Natural killer cell (primary cell): ENCODE data around the gene MFSD2A. TPM values are rescaled to one million over a fixed set of nuclear protein-coding genes. Genes with fewer than 3 reads are reported as not detected.
"Not testable (repeated sequence)": the region's sequence is repeated elsewhere in the genome, so short reads cannot be mapped to it uniquely, and the experiment has no call there.

Experiments used
- ATAC-seq, 3 donors: fragments of 150-1000 bp in 2 of 3; fragments of 200-7000 bp in 1 of 3; cut with Tn5 transposase; 1 replicate in 1 of 3; 2 replicates in 2 of 3; pipeline ENCODE4 v1.10.0; 2021; ENCODE audit warnings: mild to moderate bottlenecking in 2 of 3, moderate library complexity in 2 of 3
- DNase-seq, 2 donors: peaks; one replicate each; pipeline versions ENCODE4 v3.0.0 to v3.0.0-alpha.2; 2013 to 2021; ENCODE audit warnings: mixed read lengths in 1 of 2
- H3K27ac ChIP-seq: one replicate; pipeline ENCODE4 v1.5.1; 2013; ENCODE audit warnings: mild to moderate bottlenecking, low read length
- H3K27me3 ChIP-seq: one replicate; pipeline ENCODE4 v1.6.1; 2013; ENCODE audit warnings: low read length; ENCODE audit not compliant: control insufficient read depth, insufficient read depth
- H3K36me3 ChIP-seq: one replicate; pipeline ENCODE4 v1.6.1; 2013; ENCODE audit warnings: low read length; ENCODE audit not compliant: control insufficient read depth, insufficient read depth
- H3K4me1 ChIP-seq: one replicate; pipeline ENCODE4 v1.6.1; 2013; ENCODE audit warnings: low read length; ENCODE audit not compliant: control insufficient read depth, insufficient read depth
- H3K4me3 ChIP-seq: one replicate; pipeline ENCODE4 v1.5.1; 2013; ENCODE audit warnings: low read length
- H3K9me3 ChIP-seq: one replicate; pipeline ENCODE4 v1.6.1; 2013; ENCODE audit warnings: low read length; ENCODE audit not compliant: control insufficient read depth, insufficient read depth
- H3K27ac Mint-ChIP-seq, 2 donors: one replicate each; pipeline ENCODE4 v1.8.0; 2022; ENCODE audit warnings: mild to moderate bottlenecking in 2 of 2, mixed read lengths in 2 of 2, moderate library complexity in 1 of 2
- H3K27me3 Mint-ChIP-seq, 2 donors: one replicate each; pipeline ENCODE4 v1.8.0; 2022; ENCODE audit warnings: low read depth in 2 of 2, mixed read lengths in 2 of 2
- H3K36me3 Mint-ChIP-seq: one replicate; pipeline ENCODE4 v1.8.0; 2022; ENCODE audit warnings: mixed read lengths
- H3K4me1 Mint-ChIP-seq, 2 donors: one replicate each; pipeline ENCODE4 v1.8.0; 2022; ENCODE audit warnings: mixed read lengths in 2 of 2
- H3K4me3 Mint-ChIP-seq: one replicate; pipeline ENCODE4 v1.8.0; 2022; ENCODE audit warnings: mild to moderate bottlenecking, moderate library complexity, mixed read lengths
- H3K9me3 Mint-ChIP-seq, 2 donors: one replicate each; pipeline ENCODE4 v1.8.0; 2022; ENCODE audit warnings: mixed read lengths in 2 of 2
- WGBS: methylation state at CpG from one replicate; pipeline ENCODE4 v1.1.7; 2013; ENCODE audit warnings: missing lambda C conversion rate; ENCODE audit not compliant: insufficient coverage; 5-methylcytosine and 5-hydroxymethylcytosine counted together
- intact Hi-C: fragments of 100-400 bp; cut with micrococcal nuclease; formaldehyde crosslinking; loops from one replicate; pipeline ENCODE4 v1.14.2; 2022
- total RNA-seq, 4 donors: library from RNA; stranded (reverse); fragments of 120-200 nt in 1 of 4; gene quantifications; one replicate each; pipeline versions ENCODE4 v1.2.3 to v1.2.4, GENCODE V29; 2013 to 2022
- TF ChIP-seq, protein P1 (sequence below): fragments of 200-600 bp; IDR thresholded peaks from one replicate; pipeline ENCODE4 v1.8.0; 2022; ENCODE audit warnings: antibody characterized with exemption

The MFSD2A gene
- total RNA-seq, 3 donors from 2014 or later (not counting 1 experiment from before 2014, with no cell fraction given): 2.8 to 4.4 (median 3.7) TPM

DNA sequence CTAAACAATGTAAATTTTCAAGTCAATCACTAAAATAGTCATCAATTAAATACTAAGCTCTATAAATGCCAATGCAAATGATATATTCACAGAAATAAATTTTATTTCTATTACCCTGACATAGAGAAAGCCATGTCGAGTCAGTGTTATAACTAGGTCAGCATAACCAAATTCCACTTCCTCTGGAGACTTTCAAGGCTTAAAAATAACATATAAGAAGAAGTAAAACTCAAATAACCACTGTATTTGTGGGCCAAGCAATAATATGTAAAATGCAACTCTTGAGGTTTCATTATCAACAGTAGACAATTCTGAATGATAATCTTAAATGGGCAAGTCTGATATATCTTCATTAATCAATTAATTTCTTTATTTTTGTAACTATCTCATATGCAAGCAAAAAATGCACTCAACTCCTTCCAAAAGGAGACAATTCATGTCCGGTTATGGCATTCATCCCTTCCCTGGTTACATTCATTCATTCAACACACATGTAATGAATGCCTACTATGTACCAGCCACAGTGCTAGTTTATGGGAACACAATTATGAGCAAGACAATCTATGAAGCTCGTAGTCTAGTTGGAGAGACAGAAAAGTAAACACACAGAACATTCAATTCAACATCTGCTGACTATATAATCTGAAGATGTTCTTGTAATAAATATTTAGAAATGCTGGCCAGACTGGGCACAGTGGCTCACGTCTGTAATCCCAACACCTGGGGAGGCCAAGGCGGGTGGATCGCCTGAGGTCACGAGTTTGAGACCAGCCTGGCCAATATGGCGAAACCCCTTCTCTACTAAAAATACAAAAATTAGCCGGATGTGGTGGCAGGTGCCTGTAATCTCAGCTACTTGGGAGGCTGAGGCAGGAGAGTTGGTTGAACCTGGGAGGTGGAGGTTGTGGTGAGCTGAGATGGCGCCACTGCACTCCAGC lies 48.5 kb downstream of the MFSD2A start:
- H3K27ac ChIP-seq: peak overlapping the region; percentile 30
- H3K4me1 ChIP-seq: peaks cover 20% of the 10 kb centered on the region
- no peak for DNase-seq
- no peaks in the 10 kb centered on the region for H3K27me3 ChIP-seq
- intact Hi-C loops: no loop called here
- WGBS: 58% methylated on average over 7 of the region's 10 CpGs
- H3K4me3 ChIP-seq: no peak overlapping the region
- H3K9me3 ChIP-seq: no peaks in the 10 kb centered on the region
- peak in 1 of 3 donors; percentile 63 for ATAC-seq
- peak overlapping the region; percentile 68 to 74 for H3K27ac Mint-ChIP-seq
- H3K27me3 Mint-ChIP-seq: no peaks in the 10 kb centered on the region
- H3K4me3 Mint-ChIP-seq: peak overlapping the region; percentile 66
- no peaks in the 10 kb centered on the region for H3K9me3 Mint-ChIP-seq
- TF ChIP-seq, protein P1, sequence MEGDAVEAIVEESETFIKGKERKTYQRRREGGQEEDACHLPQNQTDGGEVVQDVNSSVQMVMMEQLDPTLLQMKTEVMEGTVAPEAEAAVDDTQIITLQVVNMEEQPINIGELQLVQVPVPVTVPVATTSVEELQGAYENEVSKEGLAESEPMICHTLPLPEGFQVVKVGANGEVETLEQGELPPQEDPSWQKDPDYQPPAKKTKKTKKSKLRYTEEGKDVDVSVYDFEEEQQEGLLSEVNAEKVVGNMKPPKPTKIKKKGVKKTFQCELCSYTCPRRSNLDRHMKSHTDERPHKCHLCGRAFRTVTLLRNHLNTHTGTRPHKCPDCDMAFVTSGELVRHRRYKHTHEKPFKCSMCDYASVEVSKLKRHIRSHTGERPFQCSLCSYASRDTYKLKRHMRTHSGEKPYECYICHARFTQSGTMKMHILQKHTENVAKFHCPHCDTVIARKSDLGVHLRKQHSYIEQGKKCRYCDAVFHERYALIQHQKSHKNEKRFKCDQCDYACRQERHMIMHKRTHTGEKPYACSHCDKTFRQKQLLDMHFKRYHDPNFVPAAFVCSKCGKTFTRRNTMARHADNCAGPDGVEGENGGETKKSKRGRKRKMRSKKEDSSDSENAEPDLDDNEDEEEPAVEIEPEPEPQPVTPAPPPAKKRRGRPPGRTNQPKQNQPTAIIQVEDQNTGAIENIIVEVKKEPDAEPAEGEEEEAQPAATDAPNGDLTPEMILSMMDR: no peak
- H3K4me1 Mint-ChIP-seq: peaks cover 20 to 26% of the 10 kb centered on the region in 2 donors
- H3K36me3 ChIP-seq: no peaks in the 10 kb centered on the region
- no peaks in the 10 kb centered on the region for H3K36me3 Mint-ChIP-seq

GRCh38 chr1:40004857-40005256 lies 49.9 kb downstream of the MFSD2A start:
- Histone ChIP-seq H3K27me3 (no peaks in the 10 kb centered on the region), H3K36me3 (no peaks in the 10 kb centered on the region), H3K4me1 (peaks cover 20% of the 10 kb centered on the region), H3K9me3 (no peaks in the 10 kb centered on the region), H3K4me3 (no peak overlapping the region), H3K27ac (no peak overlapping the region)
- intact Hi-C loops: no loop called here
- 100% methylated on average over 2 of the region's 2 CpGs for WGBS
- no peak overlapping the region for H3K4me3 Mint-ChIP-seq
- TF ChIP-seq, protein P1: no peak
- ATAC-seq: no peak
- no peak for DNase-seq
- no peaks in the 10 kb centered on the region for H3K27me3 Mint-ChIP-seq
- H3K36me3 Mint-ChIP-seq: no peaks in the 10 kb centered on the region
- no peak overlapping the region for H3K27ac Mint-ChIP-seq
- H3K4me1 Mint-ChIP-seq: peaks cover 20 to 26% of the 10 kb centered on the region in 2 donors
- H3K9me3 Mint-ChIP-seq: no peaks in the 10 kb centered on the region

- peaks cover 14 to 15% of the 10 kb centered on the region in 2 donors for H3K4me1 Mint-ChIP-seq
- DNase-seq, H3K36me3 Mint-ChIP-seq, H3K4me3 Mint-ChIP-seq, H3K27me3 Mint-ChIP-seq, H3K27me3 ChIP-seq, H3K27ac ChIP-seq, intact Hi-C loops, H3K9me3 Mint-ChIP-seq, H3K9me3 ChIP-seq, ATAC-seq, H3K4me3 ChIP-seq, H3K36me3 ChIP-seq, H3K27ac Mint-ChIP-seq: not testable (repeated sequence)
- WGBS: 94% methylated on average over 2 of the region's 3 CpGs
- peaks cover 12% of the 10 kb centered on the region for H3K4me1 ChIP-seq
Observed at GRCh38 chr1:40007481-40008034, 52.6 kb downstream of the MFSD2A start.

- 96% methylated on average over 3 of the region's 3 CpGs for WGBS
Observed at GRCh38 chr1:40011198-40011597, 56.3 kb downstream of the MFSD2A start.

More at GRCh38 chr1:40011198-40011597, 56.3 kb downstream of the MFSD2A start:
- Histone ChIP-seq H3K9me3 (no peaks in the 10 kb centered on the region), H3K4me1 (peaks cover 4% of the 10 kb centered on the region), H3K36me3 (no peaks in the 10 kb centered on the region), H3K27me3 (no peaks in the 10 kb centered on the region), H3K27ac (no peak overlapping the region), H3K4me3 (no peak overlapping the region)
- peaks cover 4 to 8% of the 10 kb centered on the region in 2 donors for H3K4me1 Mint-ChIP-seq
- H3K4me3 Mint-ChIP-seq: no peak overlapping the region
- TF ChIP-seq, protein P1: no peak
- no peak for DNase-seq
- H3K9me3 Mint-ChIP-seq: no peaks in the 10 kb centered on the region
- no peak overlapping the region for H3K27ac Mint-ChIP-seq
- no peaks in the 10 kb centered on the region for H3K36me3 Mint-ChIP-seq
- intact Hi-C loops: no loop called here
- no peaks in the 10 kb centered on the region for H3K27me3 Mint-ChIP-seq
- no peak for ATAC-seq
